Activated CD4-positive, alpha-beta T cell treated with anti-CD3 and anti-CD28 coated beads, Interleukin-2, amount 50 U/mL, for 16 hours (primary cell): ENCODE results near the gene RIMBP2.

ENCODE experiments used
- DNase-seq: peaks from one replicate; pipeline ENCODE4 v3.0.0-alpha.2; 2020

RIMBP2 gene

GRCh38 chr12:130525384-130526172 is 190.5 kb downstream of the RIMBP2 start:
- DNase-seq: no peak

GRCh38 chr12:130524759-130525158 is 191.3 kb downstream of the RIMBP2 start:
- no peak for DNase-seq

- no peak for DNase-seq
These were observed 192.1 kb downstream of the RIMBP2 start for GRCh38 chr12:130523863-130524614.

- no peak for DNase-seq
These were observed 192.9 kb downstream of the RIMBP2 start for GRCh38 chr12:130523208-130523607.

GRCh38 chr12:130522244-130522834 is 193.8 kb downstream of the RIMBP2 start:
- no peak for DNase-seq

- no peak for DNase-seq
These were observed 194.5 kb downstream of the RIMBP2 start for GRCh38 chr12:130521375-130522124.

GRCh38 chr12:130520784-130521183 is 195.3 kb downstream of the RIMBP2 start:
- DNase-seq: no peak

GRCh38 chr12:130517588-130517987 is 198.5 kb downstream of the RIMBP2 start:
- DNase-seq: no peak

GRCh38 chr12:130514149-130514551 is 201.9 kb downstream of the RIMBP2 start:
- no peak for DNase-seq

GRCh38 chr12:130513556-130513955 is 202.5 kb downstream of the RIMBP2 start:
- DNase-seq: no peak

GRCh38 chr12:130511285-130511684 is 204.8 kb downstream of the RIMBP2 start:
- DNase-seq: no peak

- no peak for DNase-seq
These were observed 206.6 kb downstream of the RIMBP2 start for GRCh38 chr12:130509454-130509853.

- no peak for DNase-seq
These were observed 207.3 kb downstream of the RIMBP2 start for GRCh38 chr12:130508847-130509246.

GRCh38 chr12:130508318-130508717 is 207.8 kb downstream of the RIMBP2 start:
- DNase-seq: no peak

- DNase-seq: no peak
These were observed 209.3 kb downstream of the RIMBP2 start for GRCh38 chr12:130506844-130507243.

- DNase-seq: no peak
These were observed 211.3 kb downstream of the RIMBP2 start for GRCh38 chr12:130504840-130505175.

- no peak for DNase-seq
These were observed 211.8 kb downstream of the RIMBP2 start for GRCh38 chr12:130504110-130504839.

- DNase-seq: no peak
These were observed 214.3 kb downstream of the RIMBP2 start for GRCh38 chr12:130501821-130502220.

- no peak for DNase-seq
These were observed 215.2 kb downstream of the RIMBP2 start for GRCh38 chr12:130500835-130501330.

- DNase-seq: no peak
These were observed 216.6 kb downstream of the RIMBP2 start for GRCh38 chr12:130499474-130499873.

GRCh38 chr12:130498589-130499385 is 217.3 kb downstream of the RIMBP2 start:
- no peak for DNase-seq
